WERI-Rb-1 (cell line): ENCODE results near the gene KLF5.

ENCODE experiments used
- DNase-seq: peaks from one replicate; pipeline ENCODE4 v3.0.0-alpha.2; 2020
- H3K27ac ChIP-seq: fragments of 250-450 bp; sonication (Bioruptor Pico); 2 replicates; pipeline ENCODE4 v1.5.1; 2020; ENCODE audit warnings: mild to moderate bottlenecking, moderate library complexity
- H3K27me3 ChIP-seq: fragments of 250-450 bp; sonication (Bioruptor Pico); 2 replicates; pipeline ENCODE4 v1.5.1; 2021; ENCODE audit warnings: mild to moderate bottlenecking, low read depth, moderate library complexity; ENCODE audit not compliant: insufficient read depth, severe bottlenecking
- H3K36me3 ChIP-seq: fragments of 250-450 bp; sonication (Bioruptor Pico); 2 replicates; pipeline ENCODE4 v1.5.1; 2020; ENCODE audit warnings: mild to moderate bottlenecking, moderate library complexity
- H3K4me3 ChIP-seq: 2 replicates; pipeline ENCODE4 v1.5.1; 2011; ENCODE audit warnings: low read depth, mild to moderate bottlenecking, control low read depth, low read length
- H3K9me3 ChIP-seq: fragments of 250-450 bp; sonication (Bioruptor Pico); 2 replicates; pipeline ENCODE4 v1.5.1; 2021; ENCODE audit warnings: mild to moderate bottlenecking, moderate library complexity; ENCODE audit not compliant: severe bottlenecking
- TF ChIP-seq, protein P1 (sequence below): IDR thresholded peaks from 2 replicates; pipeline ENCODE4 v1.5.1; 2011; ENCODE audit warnings: low read depth, mild to moderate bottlenecking, control low read depth, inconsistent platforms, low read length

The KLF5 gene

GRCh38 chr13:73069206-73069805 lies 10.5 kb downstream of the KLF5 start:
- DNase-seq, result no peak
- H3K27ac ChIP-seq, result no peak overlapping the region
- H3K27me3 ChIP-seq, result no peaks in the 10 kb centered on the region
- TF ChIP-seq, protein P1, sequence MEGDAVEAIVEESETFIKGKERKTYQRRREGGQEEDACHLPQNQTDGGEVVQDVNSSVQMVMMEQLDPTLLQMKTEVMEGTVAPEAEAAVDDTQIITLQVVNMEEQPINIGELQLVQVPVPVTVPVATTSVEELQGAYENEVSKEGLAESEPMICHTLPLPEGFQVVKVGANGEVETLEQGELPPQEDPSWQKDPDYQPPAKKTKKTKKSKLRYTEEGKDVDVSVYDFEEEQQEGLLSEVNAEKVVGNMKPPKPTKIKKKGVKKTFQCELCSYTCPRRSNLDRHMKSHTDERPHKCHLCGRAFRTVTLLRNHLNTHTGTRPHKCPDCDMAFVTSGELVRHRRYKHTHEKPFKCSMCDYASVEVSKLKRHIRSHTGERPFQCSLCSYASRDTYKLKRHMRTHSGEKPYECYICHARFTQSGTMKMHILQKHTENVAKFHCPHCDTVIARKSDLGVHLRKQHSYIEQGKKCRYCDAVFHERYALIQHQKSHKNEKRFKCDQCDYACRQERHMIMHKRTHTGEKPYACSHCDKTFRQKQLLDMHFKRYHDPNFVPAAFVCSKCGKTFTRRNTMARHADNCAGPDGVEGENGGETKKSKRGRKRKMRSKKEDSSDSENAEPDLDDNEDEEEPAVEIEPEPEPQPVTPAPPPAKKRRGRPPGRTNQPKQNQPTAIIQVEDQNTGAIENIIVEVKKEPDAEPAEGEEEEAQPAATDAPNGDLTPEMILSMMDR, result no peak
- H3K36me3 ChIP-seq, result peaks cover 8% of the 10 kb centered on the region; the same call in 1 of the 2 replicates
- no peaks in the 10 kb centered on the region for H3K9me3 ChIP-seq
- H3K4me3 ChIP-seq, result no peak overlapping the region

DNA sequence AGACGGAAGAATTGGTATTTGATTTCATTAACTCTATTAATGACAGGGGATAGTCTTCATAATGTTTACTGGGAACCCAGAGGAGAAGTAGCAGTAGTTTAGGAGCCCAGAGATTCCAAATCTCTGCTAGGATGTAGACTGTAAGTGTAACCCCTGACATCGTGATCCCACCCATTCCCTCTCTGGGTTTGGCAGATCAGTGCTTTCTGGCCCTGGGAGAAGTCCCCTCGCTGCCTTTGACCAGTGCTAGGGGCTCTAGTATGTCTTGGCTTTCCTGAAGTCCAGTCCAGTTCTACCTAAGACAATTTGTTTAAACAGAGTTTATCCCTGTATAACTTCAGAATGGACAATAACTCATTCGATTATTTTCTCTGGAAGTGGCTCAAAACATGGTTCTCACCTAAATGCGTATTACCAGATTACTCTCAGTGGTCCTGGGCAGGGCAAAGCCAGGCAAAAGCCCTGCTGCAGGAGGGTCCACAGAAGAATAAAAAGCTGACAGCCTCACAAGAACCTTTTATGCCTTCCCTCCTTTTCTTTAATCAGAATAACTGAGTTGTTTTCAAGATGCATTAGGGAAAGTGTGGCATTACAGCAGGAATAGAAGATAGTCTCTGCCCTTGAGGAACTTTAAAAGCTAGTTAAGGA lies 11.8 kb downstream of the KLF5 start:
- TF ChIP-seq, protein P1, result no peak
- Histone ChIP-seq H3K4me3 (no peak overlapping the region), H3K27me3 (no peaks in the 10 kb centered on the region), H3K9me3 (no peaks in the 10 kb centered on the region), H3K36me3 (peaks cover 5% of the 10 kb centered on the region; the same call in 1 of the 2 replicates), H3K27ac (no peak overlapping the region)
- no peak for DNase-seq

DNA sequence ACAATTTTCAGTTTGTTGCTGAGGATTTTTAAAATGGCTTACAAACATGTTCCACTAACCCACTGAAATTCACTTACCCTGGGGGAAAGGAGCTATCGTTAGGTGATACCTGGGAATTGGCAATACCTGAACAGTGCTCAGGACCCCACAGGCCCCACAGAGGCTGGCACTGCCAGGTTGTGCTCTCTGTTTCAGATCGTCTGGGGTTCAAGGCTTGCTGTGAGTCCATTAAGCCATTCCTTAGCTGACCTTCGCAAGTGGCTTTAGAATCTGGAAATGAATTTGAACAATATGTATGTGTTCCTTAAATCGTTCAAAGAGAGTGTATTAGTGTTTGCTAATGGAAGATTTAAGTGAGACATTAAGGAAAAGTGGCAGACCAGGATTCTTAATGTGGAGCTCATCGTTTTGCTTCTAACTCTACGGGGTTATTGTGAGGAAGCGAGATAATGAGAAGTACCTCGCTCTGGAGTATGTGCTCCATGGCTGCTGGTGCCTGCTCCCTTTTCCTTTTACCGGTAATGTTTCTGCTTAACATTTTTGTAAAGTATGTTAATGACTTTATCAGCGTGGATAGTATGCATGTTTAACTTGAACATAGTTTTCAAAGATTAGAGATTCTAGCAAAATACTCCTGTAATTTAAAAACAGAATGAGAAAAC lies 13.6 kb downstream of the KLF5 start:
- Histone ChIP-seq H3K36me3 (peaks cover 3% of the 10 kb centered on the region; the same call in 1 of the 2 replicates), H3K4me3 (no peak overlapping the region), H3K9me3 (no peaks in the 10 kb centered on the region), H3K27ac (no peak overlapping the region), H3K27me3 (no peaks in the 10 kb centered on the region)
- no peak for DNase-seq
- TF ChIP-seq, protein P1, result no peak

DNA sequence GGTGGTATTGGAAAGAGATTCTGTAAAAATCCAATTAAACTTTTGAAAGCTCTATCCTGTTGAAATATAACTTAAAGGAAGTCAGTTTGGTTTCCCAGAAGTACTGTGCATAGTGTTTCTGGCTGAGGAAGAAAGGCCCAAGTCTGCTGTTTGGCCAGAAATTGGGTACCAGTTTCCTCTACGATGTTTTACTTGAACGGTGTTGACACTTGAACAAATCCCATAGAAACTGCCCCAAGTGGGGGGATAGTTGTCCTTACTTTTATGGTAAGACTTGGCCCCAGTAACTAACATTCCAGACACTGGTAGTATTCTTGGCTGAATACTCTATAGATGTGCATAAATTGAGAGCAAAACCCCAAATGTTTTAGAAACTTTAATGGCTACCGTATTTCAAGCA lies 14.2 kb downstream of the KLF5 start:
- Histone ChIP-seq H3K9me3 (no peaks in the 10 kb centered on the region), H3K27ac (no peak overlapping the region), H3K27me3 (no peaks in the 10 kb centered on the region), H3K36me3 (peaks cover 2% of the 10 kb centered on the region; the same call in 1 of the 2 replicates), H3K4me3 (no peak overlapping the region)
- no peak for DNase-seq
- TF ChIP-seq, protein P1, result no peak

- Histone ChIP-seq H3K9me3 (no peaks in the 10 kb centered on the region), H3K36me3 (no peaks in the 10 kb centered on the region), H3K27me3 (no peaks in the 10 kb centered on the region), H3K27ac (no peak overlapping the region), H3K4me3 (no peak overlapping the region)
- DNase-seq, result no peak
- TF ChIP-seq, protein P1, result no peak
These were observed 15.2 kb downstream of the KLF5 start for GRCh38 chr13:73074014-73074413.
